HUES6 (cell line): ENCODE data around the gene MOBP.
"Not testable (repeated sequence)": the region's sequence is repeated elsewhere in the genome, so short reads cannot be mapped to it uniquely, and the experiment has no call there.

Source experiments
- H3K27ac ChIP-seq: 2 replicates; pipeline ENCODE4 v1.7.0; 2013; ENCODE audit warnings: low read depth, mild to moderate bottlenecking, low read length, inconsistent platforms
- H3K27me3 ChIP-seq: 2 replicates; pipeline ENCODE4 v1.6.1; 2013; ENCODE audit warnings: low read length; ENCODE audit not compliant: control insufficient read depth, insufficient read depth
- H3K36me3 ChIP-seq: 2 replicates; pipeline ENCODE4 v1.6.1; 2013; ENCODE audit warnings: low read length; ENCODE audit not compliant: control insufficient read depth, insufficient read depth
- H3K4me1 ChIP-seq: 2 replicates; pipeline ENCODE4 v1.6.1; 2013; ENCODE audit warnings: low read length; ENCODE audit not compliant: control insufficient read depth, insufficient read depth
- H3K4me3 ChIP-seq: 2 replicates; pipeline ENCODE4 v1.5.1; 2013; ENCODE audit warnings: low read depth, low read length
- H3K9ac ChIP-seq: one replicate; pipeline ENCODE4 v1.6.1; 2013; ENCODE audit warnings: mild to moderate bottlenecking, low read length
- H3K9me3 ChIP-seq: 2 replicates; pipeline ENCODE4 v1.6.1; 2013; ENCODE audit warnings: low read depth, low read length; ENCODE audit not compliant: control insufficient read depth, insufficient read depth

Gene MOBP

DNA sequence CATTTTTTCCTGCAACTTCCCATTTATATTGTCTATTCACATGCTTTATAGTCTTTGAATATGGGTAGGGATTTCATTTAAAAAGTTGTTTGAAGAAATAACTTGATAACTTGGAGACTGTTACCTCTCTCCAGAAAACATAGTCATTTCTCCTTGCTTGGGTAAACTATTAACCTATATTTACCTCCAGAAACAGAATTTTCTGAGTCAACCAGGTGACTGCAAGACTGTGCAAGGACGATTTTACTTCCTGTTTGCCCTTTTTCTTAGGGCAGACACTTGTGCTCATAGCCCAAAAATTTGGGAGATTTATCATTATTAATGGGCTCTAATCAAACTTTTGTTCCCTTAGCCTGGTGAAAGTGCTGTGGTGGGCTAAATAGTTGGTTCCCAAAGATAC, 14.3 kb upstream of the MOBP start:
- Histone ChIP-seq H3K27ac (no peak overlapping the region), H3K27me3 (no peaks in the 10 kb centered on the region), H3K9me3 (no peaks in the 10 kb centered on the region), H3K4me1 (no peaks in the 10 kb centered on the region), H3K9ac (no peak overlapping the region), H3K36me3 (no peaks in the 10 kb centered on the region), H3K4me3 (no peak overlapping the region)

DNA sequence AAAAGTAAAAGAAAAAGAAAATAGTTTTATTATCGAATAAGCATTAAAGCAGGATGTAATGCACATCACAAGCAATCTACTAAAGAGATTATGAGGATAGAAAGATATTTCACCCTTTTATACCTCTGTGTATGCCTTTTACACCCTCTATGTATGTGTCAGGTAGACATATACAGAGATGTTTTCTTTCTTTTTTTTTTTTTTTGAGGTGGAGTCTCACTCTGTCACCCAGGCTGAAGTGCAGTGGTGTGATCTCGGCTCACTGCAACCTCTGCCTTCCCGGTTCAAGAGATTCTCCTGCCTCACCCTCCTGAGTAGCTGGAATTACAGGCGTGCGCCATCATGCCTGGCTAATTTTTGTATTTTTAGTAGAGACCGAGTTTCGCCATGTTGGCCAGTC, 13.6 kb upstream of the MOBP start:
- not testable (repeated sequence) for H3K4me1 ChIP-seq, H3K4me3 ChIP-seq, H3K36me3 ChIP-seq, H3K27ac ChIP-seq, H3K27me3 ChIP-seq, H3K9ac ChIP-seq, H3K9me3 ChIP-seq

DNA sequence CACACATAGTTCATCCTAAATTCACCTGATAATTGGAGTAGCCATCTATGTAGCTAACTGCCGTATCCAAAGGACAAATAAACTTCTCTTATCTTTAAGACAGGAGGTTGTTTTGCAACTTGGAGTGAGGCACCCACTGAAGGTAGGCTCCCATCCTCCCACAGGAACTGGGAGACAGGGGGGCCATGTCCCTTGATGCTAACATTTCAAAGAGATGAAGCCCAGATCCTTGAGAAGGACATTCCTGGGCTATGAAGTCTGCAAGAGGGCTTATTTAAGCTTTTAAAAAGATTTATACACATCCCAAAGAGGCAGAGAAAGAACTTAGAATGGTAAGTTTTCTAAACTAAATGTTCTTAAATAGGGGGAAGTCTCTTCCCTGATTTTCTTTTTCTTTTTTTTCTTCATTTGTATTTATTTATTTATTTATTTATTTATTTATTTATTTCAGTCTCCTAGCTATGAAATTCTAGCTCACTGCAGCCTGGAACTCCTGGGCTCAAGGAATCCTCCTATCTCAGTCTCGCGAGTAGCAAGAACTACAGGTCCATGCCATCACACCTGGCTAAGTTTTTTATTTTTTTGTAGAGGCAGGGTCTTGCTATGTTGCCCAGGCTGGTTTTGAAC, 12.8 kb upstream of the MOBP start:
- Histone ChIP-seq H3K4me3 (no peak overlapping the region), H3K27me3 (no peaks in the 10 kb centered on the region), H3K36me3 (no peaks in the 10 kb centered on the region), H3K4me1 (no peaks in the 10 kb centered on the region), H3K9ac (no peak overlapping the region), H3K9me3 (no peaks in the 10 kb centered on the region), H3K27ac (no peak overlapping the region)

DNA sequence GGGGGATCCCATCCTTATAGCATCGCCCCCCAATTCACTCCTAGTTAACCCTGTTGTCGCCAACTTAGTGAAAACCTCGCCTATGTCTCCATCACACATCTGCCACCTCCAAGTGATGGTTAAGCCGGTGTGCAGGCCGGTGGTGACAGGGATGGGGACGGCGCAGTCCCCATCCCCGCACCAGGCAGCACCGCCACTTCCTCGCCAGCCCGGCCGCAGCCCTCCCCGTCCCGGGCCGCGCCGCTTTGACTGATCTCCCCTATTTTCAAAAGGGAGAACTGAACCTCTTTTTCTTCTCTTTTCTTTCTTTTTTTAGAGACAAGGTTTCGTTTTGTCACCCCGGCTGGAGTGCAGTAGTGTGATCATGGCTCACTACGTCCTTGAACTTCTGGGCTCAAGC, 11.3 kb upstream of the MOBP start:
- no peak overlapping the region for H3K4me3 ChIP-seq
- no peaks in the 10 kb centered on the region for H3K9me3 ChIP-seq
- H3K4me1 ChIP-seq = 0 out of 2 replicates have a peak, but pooled peaks cover 4% of the 10 kb centered on the region
- H3K27me3 ChIP-seq = no peaks in the 10 kb centered on the region
- H3K9ac ChIP-seq = no peak overlapping the region
- no peak overlapping the region for H3K27ac ChIP-seq
- no peaks in the 10 kb centered on the region for H3K36me3 ChIP-seq

- no peak overlapping the region for H3K9ac ChIP-seq
- 0 out of 2 replicates have a peak, but pooled peaks cover 4% of the 10 kb centered on the region for H3K4me1 ChIP-seq
- no peaks in the 10 kb centered on the region for H3K9me3 ChIP-seq
- H3K4me3 ChIP-seq = no peak overlapping the region
- no peaks in the 10 kb centered on the region for H3K36me3 ChIP-seq
- no peaks in the 10 kb centered on the region for H3K27me3 ChIP-seq
- H3K27ac ChIP-seq = no peak overlapping the region
These were observed 10.1 kb upstream of the MOBP start for GRCh38 chr3:39457361-39457760.

DNA sequence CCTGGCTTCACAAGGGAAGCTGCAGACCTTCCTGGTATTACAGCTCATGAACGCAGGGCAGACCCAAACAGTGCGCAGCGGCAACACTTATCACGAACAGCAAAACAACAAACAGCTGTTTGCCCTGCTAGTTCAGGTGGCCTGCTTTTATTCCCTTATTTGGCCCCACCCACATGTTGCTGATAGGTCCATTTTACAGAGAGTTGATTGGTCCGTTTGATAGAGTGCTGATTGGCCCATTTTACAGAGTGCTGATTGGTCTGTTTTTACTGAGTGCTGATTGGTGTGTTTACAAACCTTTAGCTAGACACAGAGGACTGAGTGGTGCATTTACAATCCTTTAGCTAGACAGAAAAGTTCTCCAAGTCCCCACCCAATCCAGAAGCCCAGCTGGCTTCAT, 8.9 kb upstream of the MOBP start:
- not testable (repeated sequence) for H3K9me3 ChIP-seq, H3K27ac ChIP-seq, H3K9ac ChIP-seq, H3K36me3 ChIP-seq, H3K4me1 ChIP-seq, H3K27me3 ChIP-seq, H3K4me3 ChIP-seq

GRCh38 chr3:39460677-39461076, 6.8 kb upstream of the MOBP start:
- Histone ChIP-seq H3K27ac (no peak overlapping the region), H3K9me3 (no peaks in the 10 kb centered on the region), H3K4me1 (0 out of 2 replicates have a peak, but pooled peaks cover 4% of the 10 kb centered on the region), H3K9ac (no peak overlapping the region), H3K4me3 (no peak overlapping the region), H3K36me3 (no peaks in the 10 kb centered on the region), H3K27me3 (no peaks in the 10 kb centered on the region)

DNA sequence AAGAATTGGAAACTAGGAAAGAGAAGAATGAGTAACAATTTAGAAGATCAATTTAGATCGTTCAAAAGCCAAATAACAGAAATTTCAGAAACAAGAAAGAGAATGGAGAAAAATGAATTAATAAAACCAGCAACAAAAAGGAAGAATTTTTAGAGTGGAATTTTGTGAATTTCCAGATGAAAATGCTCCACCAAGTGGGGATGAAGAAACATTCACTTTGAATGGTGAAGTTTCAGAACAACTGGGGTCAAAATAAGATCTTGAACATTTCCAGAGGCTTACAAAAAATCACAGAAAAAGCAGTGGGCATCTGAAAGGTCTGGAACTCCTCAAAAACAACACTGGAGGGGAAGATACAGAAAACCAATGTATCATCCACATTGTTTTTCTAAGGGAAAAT, 4.2 kb upstream of the MOBP start:
- H3K9me3 ChIP-seq = no peaks in the 10 kb centered on the region
- H3K27ac ChIP-seq = no peak overlapping the region
- no peak overlapping the region for H3K4me3 ChIP-seq
- peaks cover 13% of the 10 kb centered on the region for H3K4me1 ChIP-seq
- H3K27me3 ChIP-seq = no peaks in the 10 kb centered on the region
- no peak overlapping the region for H3K9ac ChIP-seq
- H3K36me3 ChIP-seq = no peaks in the 10 kb centered on the region

DNA sequence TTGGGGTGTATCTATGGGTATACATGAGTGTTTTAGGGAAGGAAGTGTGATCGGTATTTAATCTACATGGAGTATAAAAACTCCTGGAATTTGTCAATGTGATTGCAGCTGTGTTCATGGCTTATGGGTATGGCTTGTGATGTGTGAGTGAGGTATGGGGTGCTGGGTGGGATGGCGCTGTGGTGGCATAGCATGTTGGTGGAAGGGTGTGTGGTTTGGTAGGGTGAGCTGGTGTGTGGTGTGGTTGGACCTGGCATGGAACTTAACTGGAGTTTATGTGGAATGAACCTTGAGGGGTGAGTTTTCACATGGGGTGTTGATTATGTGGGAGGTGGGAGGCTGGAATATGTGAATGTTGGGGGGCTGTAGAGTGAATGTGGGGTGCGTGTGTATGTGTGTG, 492 bp upstream of the MOBP start:
- Histone ChIP-seq H3K27ac (no peak overlapping the region), H3K36me3 (no peaks in the 10 kb centered on the region), H3K27me3 (no peaks in the 10 kb centered on the region), H3K4me3 (no peak overlapping the region), H3K9ac (no peak overlapping the region), H3K4me1 (peaks cover 8% of the 10 kb centered on the region), H3K9me3 (no peaks in the 10 kb centered on the region)

DNA sequence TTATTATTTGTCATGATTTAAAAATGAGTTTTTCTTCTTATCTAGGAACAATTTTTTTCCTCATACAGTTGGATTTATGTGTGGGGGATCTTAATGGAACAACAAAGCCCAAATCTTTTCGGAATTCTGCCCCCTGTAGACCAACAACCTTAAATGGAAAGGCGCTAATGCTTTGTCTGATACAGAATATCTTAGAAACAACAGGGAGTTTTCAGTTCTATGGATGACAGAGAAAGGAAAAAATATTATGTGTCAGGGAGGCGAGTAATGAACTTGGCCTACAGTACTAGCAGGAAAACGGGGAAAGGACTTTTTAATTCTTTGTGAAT, 592 bp downstream of the MOBP start:
- Histone ChIP-seq H3K4me3 (no peak overlapping the region), H3K36me3 (no peaks in the 10 kb centered on the region), H3K4me1 (peaks cover 8% of the 10 kb centered on the region), H3K27ac (no peak overlapping the region), H3K27me3 (no peaks in the 10 kb centered on the region), H3K9ac (no peak overlapping the region), H3K9me3 (peaks cover under 1% of the 10 kb centered on the region; the same call in 1 of the 2 replicates)

DNA sequence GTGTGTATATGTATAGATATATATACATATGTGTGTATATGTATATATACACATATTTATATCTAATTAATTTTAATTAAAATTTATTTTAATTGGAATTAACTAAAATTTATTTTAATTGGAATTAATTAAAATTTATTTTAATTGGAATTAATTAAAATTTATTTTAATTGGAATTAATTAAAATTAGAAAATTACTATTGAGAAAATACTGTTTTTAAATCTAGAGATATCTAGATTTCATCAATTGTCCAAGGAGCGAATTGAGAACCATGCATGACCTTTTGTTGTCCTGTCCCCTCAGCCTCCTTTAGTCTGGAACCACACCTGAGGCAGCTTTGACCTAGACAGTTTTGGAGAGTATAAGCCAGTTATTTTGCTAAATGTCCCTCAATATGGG, 1.8 kb downstream of the MOBP start:
- Histone ChIP-seq H3K4me3 (no peak overlapping the region), H3K27ac (no peak overlapping the region), H3K9me3 (peaks cover 8% of the 10 kb centered on the region; the same call in 1 of the 2 replicates), H3K27me3 (no peaks in the 10 kb centered on the region), H3K9ac (no peak overlapping the region), H3K4me1 (peaks cover 13% of the 10 kb centered on the region), H3K36me3 (no peaks in the 10 kb centered on the region)

DNA sequence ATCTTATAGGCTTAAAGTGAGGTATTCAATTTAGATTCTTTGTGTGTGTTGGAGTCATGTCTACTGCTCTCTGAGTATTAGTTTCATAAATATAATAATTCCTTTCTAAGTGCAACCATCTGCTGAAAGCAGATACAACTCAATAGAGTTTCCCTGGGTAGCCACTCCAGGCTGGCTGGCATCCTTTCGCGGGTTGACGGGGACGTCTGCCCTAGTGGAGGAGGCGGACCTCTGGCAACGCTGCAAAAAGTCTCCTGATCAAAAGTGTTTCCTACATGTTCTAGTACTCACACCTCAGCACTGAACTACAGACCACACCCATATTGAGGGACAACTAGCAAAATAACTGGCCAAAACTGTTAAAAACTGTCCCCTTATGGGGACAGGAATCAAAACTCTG, 2.5 kb downstream of the MOBP start:
- H3K36me3 ChIP-seq = no peaks in the 10 kb centered on the region
- no peak overlapping the region for H3K9ac ChIP-seq
- no peak overlapping the region for H3K4me3 ChIP-seq
- H3K27me3 ChIP-seq = no peaks in the 10 kb centered on the region
- H3K9me3 ChIP-seq = peaks cover 8% of the 10 kb centered on the region; the same call in 1 of the 2 replicates
- H3K27ac ChIP-seq = no peak overlapping the region
- peaks cover 13% of the 10 kb centered on the region for H3K4me1 ChIP-seq
